K562 (cell line): ENCODE data around the gene SYNGR4. TPM values are rescaled to one million over a fixed set of nuclear protein-coding genes. Genes with fewer than 3 reads are reported as not detected.

Experiments
- HDAC2 ChIP-seq: fragments of 450-650 bp; IDR thresholded peaks from 2 replicates; pipeline ENCODE4 v1.6.1; 2016; ENCODE audit warnings: mild to moderate bottlenecking
- HMGN3 ChIP-seq: IDR thresholded peaks from 2 replicates; pipeline ENCODE4 v1.6.1; 2011; ENCODE audit warnings: borderline replicate concordance, low read depth, mild to moderate bottlenecking, mixed read lengths, low read length; ENCODE audit not compliant: insufficient read length; ENCODE audit errors: extremely low read depth
- LEF1 ChIP-seq: fragments of 450-650 bp; IDR thresholded peaks from 2 replicates; pipeline ENCODE4 v1.6.1; 2016; ENCODE audit warnings: mild to moderate bottlenecking
- POLR3A ChIP-seq: IDR thresholded peaks from 2 replicates; pipeline ENCODE4 v1.6.1; 2011; ENCODE audit warnings: borderline replicate concordance, mild to moderate bottlenecking, moderate library complexity; ENCODE audit not compliant: insufficient read length, insufficient read depth; ENCODE audit errors: extremely low read depth
- ZNF431 ChIP-seq: sonication (generic); formaldehyde crosslinking; IDR thresholded peaks from 2 replicates; pipeline ENCODE4 v1.8.0; 2022; ENCODE audit warnings: mild to moderate bottlenecking, missing genetic modification reagents
- polyA plus RNA-seq, 8 experiments: library from polyadenylated mRNA; depleted of rRNA in 4 of 8; stranded (reverse) in 5 of 8; unstranded in 3 of 8; fragments of >200 nt; fragmentation: Nextera tagmentation in 2 of 8; fragmentation: Illumina TruSeq in 1 of 8; extraction: Ambion mirVana in 2 of 8; extraction: Trizol in 1 of 8; gene quantifications; 2 replicates each; pipeline versions ENCODE4 v1.2.1 to v1.2.3, GENCODE V29; 2011 to 2014; ENCODE audit warnings: inconsistent platforms in 1 of 8, missing spikeins in 1 of 8
- total RNA-seq, 7 experiments: library from RNA; depleted of rRNA in 6 of 7; stranded (reverse); fragments of >200 nt in 6 of 7; fragmentation: Illumina TruSeq in 2 of 7; extraction: Trizol in 2 of 7; gene quantifications; 2 replicates each; pipeline versions ENCODE4 v1.2.1 to v1.2.3, GENCODE V29; 2011 to 2021; ENCODE audit warnings: low replicate concordance in 1 of 7
- TF ChIP-seq, protein P1 (sequence below), 2 experiments: fragments of 450-650 bp in 1 of 2; sonication (generic) in 1 of 2; formaldehyde crosslinking in 1 of 2; IDR thresholded peaks; 2 replicates each; pipeline versions ENCODE4 v1.7.1 to v1.9.0; 2016 to 2022; ENCODE audit warnings: inconsistent platforms in 1 of 2, mild to moderate bottlenecking in 1 of 2, missing genetic modification reagents in 1 of 2
- TF ChIP-seq, protein P2 (sequence below), 2 experiments: IDR thresholded peaks; 2 replicates each; pipeline ENCODE4 v1.6.1; 2012; ENCODE audit warnings: improper control_type of control experiment in 2 of 2, low read depth in 2 of 2, low read length in 2 of 2, borderline replicate concordance in 1 of 2

SYNGR4 gene
- total and polyA plus RNA-seq, 9 of the 15 experiments (the other 6 are each of a cell fraction or from before 2014, with no cell fraction given), result 0.07 to 0.14 TPM; not detected in 7

- TF ChIP-seq HDAC2 (peak; percentile 23; the same call in 1 of the 2 replicates), HMGN3 (peak; percentile 39), LEF1 (0 out of 2 replicates have a peak, but pooled peaks have one; percentile 15), POLR3A (no peak), ZNF431 (CRISPR knock-in tag) (peak; percentile 65; the same call in 1 of the 2 replicates)
- TF ChIP-seq, protein P1, sequence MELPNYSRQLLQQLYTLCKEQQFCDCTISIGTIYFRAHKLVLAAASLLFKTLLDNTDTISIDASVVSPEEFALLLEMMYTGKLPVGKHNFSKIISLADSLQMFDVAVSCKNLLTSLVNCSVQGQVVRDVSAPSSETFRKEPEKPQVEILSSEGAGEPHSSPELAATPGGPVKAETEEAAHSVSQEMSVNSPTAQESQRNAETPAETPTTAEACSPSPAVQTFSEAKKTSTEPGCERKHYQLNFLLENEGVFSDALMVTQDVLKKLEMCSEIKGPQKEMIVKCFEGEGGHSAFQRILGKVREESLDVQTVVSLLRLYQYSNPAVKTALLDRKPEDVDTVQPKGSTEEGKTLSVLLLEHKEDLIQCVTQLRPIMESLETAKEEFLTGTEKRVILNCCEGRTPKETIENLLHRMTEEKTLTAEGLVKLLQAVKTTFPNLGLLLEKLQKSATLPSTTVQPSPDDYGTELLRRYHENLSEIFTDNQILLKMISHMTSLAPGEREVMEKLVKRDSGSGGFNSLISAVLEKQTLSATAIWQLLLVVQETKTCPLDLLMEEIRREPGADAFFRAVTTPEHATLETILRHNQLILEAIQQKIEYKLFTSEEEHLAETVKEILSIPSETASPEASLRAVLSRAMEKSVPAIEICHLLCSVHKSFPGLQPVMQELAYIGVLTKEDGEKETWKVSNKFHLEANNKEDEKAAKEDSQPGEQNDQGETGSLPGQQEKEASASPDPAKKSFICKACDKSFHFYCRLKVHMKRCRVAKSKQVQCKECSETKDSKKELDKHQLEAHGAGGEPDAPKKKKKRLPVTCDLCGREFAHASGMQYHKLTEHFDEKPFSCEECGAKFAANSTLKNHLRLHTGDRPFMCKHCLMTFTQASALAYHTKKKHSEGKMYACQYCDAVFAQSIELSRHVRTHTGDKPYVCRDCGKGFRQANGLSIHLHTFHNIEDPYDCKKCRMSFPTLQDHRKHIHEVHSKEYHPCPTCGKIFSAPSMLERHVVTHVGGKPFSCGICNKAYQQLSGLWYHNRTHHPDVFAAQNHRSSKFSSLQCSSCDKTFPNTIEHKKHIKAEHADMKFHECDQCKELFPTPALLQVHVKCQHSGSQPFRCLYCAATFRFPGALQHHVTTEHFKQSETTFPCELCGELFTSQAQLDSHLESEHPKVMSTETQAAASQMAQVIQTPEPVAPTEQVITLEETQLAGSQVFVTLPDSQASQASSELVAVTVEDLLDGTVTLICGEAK (IDR thresholded peaks at IDR 0.05), result peak; percentile 57; the same call in 1 of the 2 replicates
- TF ChIP-seq, protein P1 (CRISPR knock-in tag; IDR thresholded peaks at IDR 0.05), result 0 out of 2 replicates have a peak, but pooled peaks have one; percentile 46
- TF ChIP-seq, protein P2, sequence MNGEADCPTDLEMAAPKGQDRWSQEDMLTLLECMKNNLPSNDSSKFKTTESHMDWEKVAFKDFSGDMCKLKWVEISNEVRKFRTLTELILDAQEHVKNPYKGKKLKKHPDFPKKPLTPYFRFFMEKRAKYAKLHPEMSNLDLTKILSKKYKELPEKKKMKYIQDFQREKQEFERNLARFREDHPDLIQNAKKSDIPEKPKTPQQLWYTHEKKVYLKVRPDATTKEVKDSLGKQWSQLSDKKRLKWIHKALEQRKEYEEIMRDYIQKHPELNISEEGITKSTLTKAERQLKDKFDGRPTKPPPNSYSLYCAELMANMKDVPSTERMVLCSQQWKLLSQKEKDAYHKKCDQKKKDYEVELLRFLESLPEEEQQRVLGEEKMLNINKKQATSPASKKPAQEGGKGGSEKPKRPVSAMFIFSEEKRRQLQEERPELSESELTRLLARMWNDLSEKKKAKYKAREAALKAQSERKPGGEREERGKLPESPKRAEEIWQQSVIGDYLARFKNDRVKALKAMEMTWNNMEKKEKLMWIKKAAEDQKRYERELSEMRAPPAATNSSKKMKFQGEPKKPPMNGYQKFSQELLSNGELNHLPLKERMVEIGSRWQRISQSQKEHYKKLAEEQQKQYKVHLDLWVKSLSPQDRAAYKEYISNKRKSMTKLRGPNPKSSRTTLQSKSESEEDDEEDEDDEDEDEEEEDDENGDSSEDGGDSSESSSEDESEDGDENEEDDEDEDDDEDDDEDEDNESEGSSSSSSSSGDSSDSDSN (IDR thresholded peaks at IDR 0.05; ENCODE audit: borderline replicate concordance in 1 of 2, low read depth in 2 of 2, low read length in 2 of 2), result peak; percentile 100
Measured at GRCh38 chr19:48390188-48391099, 26.3 kb downstream of the SYNGR4 start (continued).
